H9 (cell line): ENCODE data around the gene CADPS2. TPM values are rescaled to one million over a fixed set of nuclear protein-coding genes. Genes with fewer than 3 reads are reported as not detected.

Experiments
- DNase-seq: peaks from one replicate; pipeline ENCODE4 v3.0.0-alpha.2; 2017
- H2AFZ ChIP-seq: one replicate; pipeline ENCODE4 v1.6.1; 2013; ENCODE audit warnings: mild to moderate bottlenecking, low read length, control low read depth, moderate library complexity
- H2AK5ac ChIP-seq: 2 replicates; pipeline ENCODE4 v1.6.1; 2013; ENCODE audit warnings: low read length, control low read depth, mixed read lengths; ENCODE audit not compliant: insufficient read length
- H2BK120ac ChIP-seq: one replicate; pipeline ENCODE4 v1.6.1; 2013; ENCODE audit warnings: low read depth, mild to moderate bottlenecking, low read length, control low read depth, inconsistent platforms; ENCODE audit not compliant: poor library complexity, severe bottlenecking
- H2BK12ac ChIP-seq: 2 replicates; pipeline ENCODE4 v1.6.1; 2013; ENCODE audit warnings: low read length, control low read depth, mixed read lengths, low read depth; ENCODE audit not compliant: insufficient read length
- H2BK15ac ChIP-seq: 2 replicates; pipeline ENCODE4 v1.6.1; 2013; ENCODE audit warnings: low read depth, low read length, control low read depth
- H2BK20ac ChIP-seq: one replicate; pipeline ENCODE4 v1.6.1; 2013; ENCODE audit warnings: low read depth, mild to moderate bottlenecking, low read length, control low read depth, inconsistent platforms; ENCODE audit not compliant: poor library complexity, severe bottlenecking
- H2BK5ac ChIP-seq: 2 replicates; pipeline ENCODE4 v1.6.1; 2013; ENCODE audit warnings: low read length, control low read depth, mixed read lengths; ENCODE audit not compliant: insufficient read length
- H3K14ac ChIP-seq: 2 replicates; pipeline ENCODE4 v1.6.1; 2013; ENCODE audit warnings: low read length, control low read depth; ENCODE audit not compliant: insufficient read depth
- H3K18ac ChIP-seq: 2 replicates; pipeline ENCODE4 v1.6.1; 2013; ENCODE audit warnings: low read depth, mild to moderate bottlenecking, mixed read lengths, low read length, control low read depth; ENCODE audit not compliant: insufficient read length
- H3K23ac ChIP-seq: 2 replicates; pipeline ENCODE4 v1.6.1; 2013; ENCODE audit warnings: low read length, control low read depth, mixed read lengths, low read depth; ENCODE audit not compliant: insufficient read length
- H3K23me2 ChIP-seq: 2 replicates; pipeline ENCODE4 v1.6.1; 2013; ENCODE audit warnings: low read depth, mild to moderate bottlenecking, mixed read lengths, low read length, control low read depth; ENCODE audit not compliant: insufficient read length, poor library complexity, severe bottlenecking
- H3K27ac ChIP-seq: 2 replicates; pipeline ENCODE4 v1.5.1; 2013; ENCODE audit warnings: low read length, control low read depth, mixed read lengths, low read depth; ENCODE audit not compliant: insufficient read length
- H3K27me3 ChIP-seq: 2 replicates; pipeline ENCODE4 v1.6.1; 2013; ENCODE audit warnings: low read length, control low read depth, inconsistent platforms; ENCODE audit not compliant: insufficient read depth
- H3K4ac ChIP-seq: 2 replicates; pipeline ENCODE4 v1.6.1; 2013; ENCODE audit warnings: low read depth, mild to moderate bottlenecking, control low read depth, inconsistent platforms, low read length, moderate library complexity
- H3K4me1 ChIP-seq: 2 replicates; pipeline ENCODE4 v1.6.1; 2013; ENCODE audit warnings: low read length, control low read depth, inconsistent platforms; ENCODE audit not compliant: insufficient read depth
- H3K4me2 ChIP-seq: 2 replicates; pipeline ENCODE4 v1.6.1; 2013; ENCODE audit warnings: low read length, control low read depth, mixed read lengths; ENCODE audit not compliant: insufficient read length, insufficient read depth
- H3K56ac ChIP-seq: 2 replicates; pipeline ENCODE4 v1.6.1; 2013; ENCODE audit warnings: low read depth, mild to moderate bottlenecking, mixed read lengths, low read length, control low read depth; ENCODE audit not compliant: insufficient read length
- H3K79me1 ChIP-seq: 2 replicates; pipeline ENCODE4 v1.6.1; 2013; ENCODE audit warnings: low read depth, mild to moderate bottlenecking, moderate library complexity, low read length, control low read depth, inconsistent platforms; ENCODE audit not compliant: insufficient read depth, poor library complexity, severe bottlenecking
- H3K79me2 ChIP-seq: 2 replicates; pipeline ENCODE4 v1.6.1; 2013; ENCODE audit warnings: low read length, control low read depth, inconsistent platforms; ENCODE audit not compliant: insufficient read depth
- H3K9ac ChIP-seq: 2 replicates; pipeline ENCODE4 v1.6.1; 2013; ENCODE audit warnings: low read length, control low read depth, mixed read lengths; ENCODE audit not compliant: insufficient read length; ENCODE audit errors: extremely low read depth
- H3K9me3 ChIP-seq: one replicate; pipeline ENCODE4 v1.6.1; 2013; ENCODE audit warnings: low read depth, low read length, inconsistent platforms; ENCODE audit not compliant: control insufficient read depth
- H3T11ph ChIP-seq: one replicate; pipeline ENCODE4 v1.6.1; 2013; ENCODE audit warnings: mild to moderate bottlenecking, low read length, control low read depth, inconsistent platforms
- H4K20me1 ChIP-seq: one replicate; pipeline ENCODE4 v1.6.1; 2013; ENCODE audit not compliant: control insufficient read depth, insufficient read length, insufficient read depth
- H4K5ac ChIP-seq: 2 replicates; pipeline ENCODE4 v1.6.1; 2013; ENCODE audit warnings: low read depth, mild to moderate bottlenecking, mixed read lengths, low read length, control low read depth; ENCODE audit not compliant: insufficient read length
- H4K8ac ChIP-seq: replicated peaks from 2 replicates; pipeline ENCODE4 v1.6.1; 2013; ENCODE audit warnings: low read length, control low read depth, mixed read lengths, low read depth; ENCODE audit not compliant: insufficient read length
- H4K91ac ChIP-seq: 2 replicates; pipeline ENCODE4 v1.6.1; 2013; ENCODE audit warnings: low read depth, mild to moderate bottlenecking, moderate library complexity, mixed read lengths, low read length, control low read depth; ENCODE audit not compliant: insufficient read length
- H3K27ac Mint-ChIP-seq, 3 experiments: 2 replicates in 2 of 3; 3 replicates in 1 of 3; pipeline ENCODE4 v1.8.0; 2020 to 2021; ENCODE audit warnings: mixed read lengths in 3 of 3, mild to moderate bottlenecking in 1 of 3, moderate library complexity in 1 of 3
- H3K27me3 Mint-ChIP-seq: 2 replicates; pipeline ENCODE4 v1.8.0; 2021; ENCODE audit warnings: low read depth, mild to moderate bottlenecking, moderate library complexity, mixed read lengths
- H3K36me3 Mint-ChIP-seq, 3 experiments: 2 replicates in 2 of 3; 3 replicates in 1 of 3; pipeline ENCODE4 v1.8.0; 2020 to 2021; ENCODE audit warnings: low read depth in 3 of 3, mixed read lengths in 3 of 3; ENCODE audit not compliant: insufficient read depth in 1 of 3
- H3K4me1 Mint-ChIP-seq, 2 experiments: 2 replicates each; pipeline ENCODE4 v1.8.0; 2020; ENCODE audit warnings: mixed read lengths in 2 of 2
- H3K4me3 Mint-ChIP-seq, 2 experiments: 2 replicates in 1 of 2; 3 replicates in 1 of 2; pipeline ENCODE4 v1.8.0; 2020 to 2021; ENCODE audit warnings: mild to moderate bottlenecking in 2 of 2, mixed read lengths in 2 of 2, moderate library complexity in 1 of 2
- H3K9me3 Mint-ChIP-seq, 2 experiments: 2 replicates in 1 of 2; 3 replicates in 1 of 2; pipeline ENCODE4 v1.8.0; 2020; ENCODE audit warnings: mild to moderate bottlenecking in 2 of 2, mixed read lengths in 2 of 2, moderate library complexity in 1 of 2
- CTCF ChIP-seq: fragments of 200-600 bp; sonication (generic); conservative IDR thresholded peaks from 3 replicates; pipeline ENCODE4 v1.8.0; 2021; ENCODE audit warnings: antibody characterized with exemption, mild to moderate bottlenecking
- total RNA-seq: library from RNA; stranded (reverse); gene quantifications from 2 replicates; pipeline ENCODE4 v1.2.1, GENCODE V29; 2021

Gene CADPS2
- total RNA-seq, 1 experiment from 2014 or later, result 7.1 TPM

- H2BK120ac ChIP-seq, result no peak overlapping the region
- no peak for TF ChIP-seq CTCF
- H3K56ac ChIP-seq, result no peak overlapping the region
- H3K4me1 ChIP-seq, result no peaks in the 10 kb centered on the region
- no peak overlapping the region for H4K5ac ChIP-seq
- H3K27me3 ChIP-seq, result no peaks in the 10 kb centered on the region
- no peak overlapping the region for H4K91ac ChIP-seq
- no peaks in the 10 kb centered on the region for H3K36me3 Mint-ChIP-seq
- H3K9me3 ChIP-seq, result no peaks in the 10 kb centered on the region
- H2AFZ ChIP-seq, result no peak overlapping the region
- H3K79me1 ChIP-seq, result no peaks in the 10 kb centered on the region
- no peak overlapping the region for H3K18ac ChIP-seq
- H3K14ac ChIP-seq, result no peak overlapping the region
- no peak for DNase-seq
- no peak overlapping the region for H3K4me3 Mint-ChIP-seq
- H3K79me2 ChIP-seq, result no peaks in the 10 kb centered on the region
- no peak overlapping the region for H3K9ac ChIP-seq
- no peak overlapping the region for H3K4ac ChIP-seq
- no peaks in the 10 kb centered on the region for H4K20me1 ChIP-seq
- H3K9me3 Mint-ChIP-seq, result no peaks in the 10 kb centered on the region
- H2BK12ac ChIP-seq, result no peak overlapping the region
- no peak overlapping the region for H2BK15ac ChIP-seq
- H3K4me1 Mint-ChIP-seq, result 0 out of 4 replicates have a peak, but pooled peaks cover 0 to 2% of the 10 kb centered on the region in 2 experiments
- no peak overlapping the region for H3K4me2 ChIP-seq
- no peak overlapping the region for H3T11ph ChIP-seq
- no peaks in the 10 kb centered on the region for H3K27me3 Mint-ChIP-seq
- H3K27ac Mint-ChIP-seq, result no peak overlapping the region
- no peak overlapping the region for H2AK5ac ChIP-seq
- H3K27ac ChIP-seq, result no peak overlapping the region
- H3K23me2 ChIP-seq, result no peaks in the 10 kb centered on the region
- H4K8ac ChIP-seq, result no peak overlapping the region
- H2BK5ac ChIP-seq, result no peak overlapping the region
- H3K23ac ChIP-seq, result no peak overlapping the region
- no peak overlapping the region for H2BK20ac ChIP-seq
Observed at GRCh38 chr7:122629412-122629953, 256.8 kb downstream of the CADPS2 start.
